Fibroblast of villous mesenchyme (primary cell): ENCODE results near the gene GTF2I. TPM values are rescaled to one million over a fixed set of nuclear protein-coding genes. Genes with fewer than 3 reads are reported as not detected.

Experiments used
- DNase-seq: peaks from one replicate; pipeline ENCODE4 v3.0.0-alpha.2; 2010; ENCODE audit warnings: low read depth
- H3K4me3 ChIP-seq: 2 replicates; pipeline ENCODE4 v1.5.1; 2011; ENCODE audit warnings: low read depth, mild to moderate bottlenecking, low read length
- CTCF ChIP-seq: IDR thresholded peaks from 2 replicates; pipeline ENCODE4 v1.5.1; 2012; ENCODE audit warnings: low read depth, mild to moderate bottlenecking, low read length; ENCODE audit not compliant: insufficient read depth
- total RNA-seq: library from RNA; depleted of rRNA; stranded (reverse); fragments of >200 nt; gene quantifications from 2 replicates; pipeline ENCODE4 v1.2.3, GENCODE V29; 2012

GTF2I gene
- 166 and 193 TPM in 2 replicates for total RNA-seq

DNA sequence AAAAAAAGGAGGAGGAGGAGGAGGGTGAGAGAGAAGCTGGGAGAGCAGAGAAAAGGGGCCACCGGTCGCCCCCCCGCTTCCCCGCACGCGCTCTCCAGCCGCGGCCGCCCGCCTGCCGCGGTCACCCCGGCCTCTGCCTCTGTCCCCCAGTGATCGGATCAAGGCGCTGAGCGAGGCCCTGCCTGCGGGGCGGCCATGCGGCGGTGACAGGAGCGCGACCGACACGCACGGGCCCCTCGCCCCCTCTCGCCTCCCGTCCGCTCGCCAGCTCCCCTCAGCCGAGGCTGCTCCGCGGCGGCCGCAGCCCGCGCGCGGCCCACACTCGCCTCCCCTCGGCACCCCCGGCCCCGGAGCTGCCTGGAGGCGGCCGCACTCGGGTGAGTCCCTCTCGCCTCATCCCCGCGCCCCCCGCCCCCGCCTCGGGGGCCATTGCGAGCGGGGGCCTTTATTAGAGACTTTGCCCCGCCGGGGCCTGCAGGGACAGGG lies at the start of gene GTF2I:
TSS of gene GTF2I (plus strand) at position 27 of the 486 bp plus-strand sequence. CDS start 31,411 bp downstream, outside the sequence.
- TF ChIP-seq CTCF: no peak
- no peak for DNase-seq
- H3K4me3 ChIP-seq: peak within 1 kb of the TSS; percentile 76

GRCh38 chr7:74612015-74612829 lies 45.3 kb upstream of the GTF2I start:
- no peak overlapping the region for H3K4me3 ChIP-seq
- DNase-seq: no peak
- no peak for TF ChIP-seq CTCF

GRCh38 chr7:74615933-74616780 lies 41.4 kb upstream of the GTF2I start:
- no peak for DNase-seq
- TF ChIP-seq CTCF: no peak
- H3K4me3 ChIP-seq: no peak overlapping the region

DNA sequence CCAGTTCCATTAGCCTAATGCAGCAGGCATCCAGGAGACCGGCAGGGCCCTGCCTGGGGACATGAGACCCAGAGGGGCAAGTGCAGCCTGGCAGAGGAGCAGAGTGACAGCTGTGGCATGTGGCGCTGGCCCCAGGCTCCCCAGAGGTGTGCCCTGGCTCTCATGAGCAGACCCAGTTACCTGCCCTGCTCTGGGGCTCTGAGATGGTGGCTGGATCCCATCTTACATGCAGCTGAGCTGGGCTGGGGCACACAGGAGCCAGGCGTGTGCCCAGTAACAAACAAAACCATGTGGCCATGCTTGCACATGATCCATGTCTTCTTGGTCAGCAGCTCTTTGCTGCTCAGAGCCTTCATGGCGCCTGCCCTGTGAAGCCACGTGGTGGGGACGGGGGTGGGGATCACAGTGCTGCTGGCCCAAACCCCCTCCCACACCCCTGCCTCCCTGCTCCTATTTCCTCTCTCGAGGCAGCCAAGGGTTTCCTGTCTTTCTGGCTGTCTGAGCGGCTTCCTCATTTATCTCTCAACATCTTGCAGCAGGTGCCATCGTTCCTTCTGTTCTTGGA lies 40.3 kb upstream of the GTF2I start:
- no peak for DNase-seq
- H3K4me3 ChIP-seq: no peak overlapping the region
- TF ChIP-seq CTCF: no peak

GRCh38 chr7:74619235-74619860 lies 38.2 kb upstream of the GTF2I start:
- DNase-seq: no peak
- no peak overlapping the region for H3K4me3 ChIP-seq
- no peak for TF ChIP-seq CTCF

- DNase-seq: no peak
- TF ChIP-seq CTCF: no peak
- H3K4me3 ChIP-seq: no peak overlapping the region
These were observed 35.2 kb upstream of the GTF2I start for GRCh38 chr7:74622228-74622749.
